Glutamatergic neuron (in vitro differentiated cells): ENCODE measurements around the gene NCLN. TPM values are rescaled to one million over a fixed set of nuclear protein-coding genes. Genes with fewer than 3 reads are reported as not detected.
"Not testable (repeated sequence)": the region's sequence is repeated elsewhere in the genome, so short reads cannot be mapped to it uniquely, and the experiment has no call there.

Source experiments
- DNase-seq: peaks from one replicate; pipeline ENCODE4 v3.0.0; 2022
- H3K27ac Mint-ChIP-seq: one replicate; pipeline ENCODE4 v1.8.0; 2020; ENCODE audit warnings: mild to moderate bottlenecking, mixed read lengths, inconsistent platforms; ENCODE audit not compliant: unreplicated experiment
- H3K27me3 Mint-ChIP-seq: one replicate; pipeline ENCODE4 v1.8.0; 2020; ENCODE audit warnings: mild to moderate bottlenecking, moderate library complexity, mixed read lengths, inconsistent platforms; ENCODE audit not compliant: unreplicated experiment
- H3K36me3 Mint-ChIP-seq: one replicate; pipeline ENCODE4 v1.8.0; 2020; ENCODE audit warnings: mild to moderate bottlenecking, mixed read lengths, inconsistent platforms; ENCODE audit not compliant: unreplicated experiment
- H3K4me1 Mint-ChIP-seq: one replicate; pipeline ENCODE4 v1.8.0; 2020; ENCODE audit warnings: mild to moderate bottlenecking, low read depth, mixed read lengths, inconsistent platforms; ENCODE audit not compliant: unreplicated experiment
- H3K4me3 Mint-ChIP-seq: one replicate; pipeline ENCODE4 v1.8.0; 2020; ENCODE audit warnings: mild to moderate bottlenecking, mixed read lengths, inconsistent platforms; ENCODE audit not compliant: unreplicated experiment
- H3K9me3 Mint-ChIP-seq: one replicate; pipeline ENCODE4 v1.8.0; 2020; ENCODE audit warnings: mild to moderate bottlenecking, moderate library complexity, mixed read lengths, inconsistent platforms; ENCODE audit not compliant: unreplicated experiment
- total RNA-seq: library from RNA; stranded (reverse); fragmentation: NEBNext Ultra II Directional; extraction: Animal tissue kit (Norgen Biotek cat#: 25700); gene quantifications from one replicate; pipeline ENCODE4 v1.2.1, GENCODE V29; 2021; ENCODE audit not compliant: unreplicated experiment
- TF ChIP-seq, protein P1 (sequence below): fragments of 200-600 bp; sonication (generic); IDR thresholded peaks from one replicate; pipeline ENCODE4 v1.5.0; 2021; ENCODE audit not compliant: partially characterized antibody, unreplicated experiment

The NCLN gene
- total RNA-seq, 1 donor from 2014 or later, result 54.4 TPM

DNA sequence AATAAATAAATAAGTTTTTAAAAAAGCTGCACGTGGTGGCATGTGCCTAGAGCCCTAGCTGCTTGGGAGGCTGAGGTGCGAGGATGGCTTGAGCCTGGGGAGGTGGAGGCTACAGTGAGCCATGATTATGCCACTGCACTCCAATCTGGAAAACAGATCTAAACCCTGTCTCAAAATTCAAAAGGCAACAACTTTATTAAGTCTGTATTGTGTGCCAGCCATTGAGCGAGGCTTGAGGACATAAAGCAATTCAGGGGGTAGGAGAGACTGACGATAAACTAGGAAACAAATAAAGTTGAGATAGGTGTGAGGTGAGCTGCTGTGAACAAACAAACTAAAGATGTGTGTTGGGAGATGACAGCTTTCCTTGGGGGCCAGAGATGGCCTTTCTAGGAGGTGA is 47.4 kb downstream of the NCLN start:
- no peak overlapping the region for H3K27ac Mint-ChIP-seq
- no peak overlapping the region for H3K4me3 Mint-ChIP-seq
- H3K9me3 Mint-ChIP-seq, result peaks cover 4% of the 10 kb centered on the region
- H3K36me3 Mint-ChIP-seq, result no peaks in the 10 kb centered on the region
- H3K4me1 Mint-ChIP-seq, result peaks cover 4% of the 10 kb centered on the region
- TF ChIP-seq, protein P1, sequence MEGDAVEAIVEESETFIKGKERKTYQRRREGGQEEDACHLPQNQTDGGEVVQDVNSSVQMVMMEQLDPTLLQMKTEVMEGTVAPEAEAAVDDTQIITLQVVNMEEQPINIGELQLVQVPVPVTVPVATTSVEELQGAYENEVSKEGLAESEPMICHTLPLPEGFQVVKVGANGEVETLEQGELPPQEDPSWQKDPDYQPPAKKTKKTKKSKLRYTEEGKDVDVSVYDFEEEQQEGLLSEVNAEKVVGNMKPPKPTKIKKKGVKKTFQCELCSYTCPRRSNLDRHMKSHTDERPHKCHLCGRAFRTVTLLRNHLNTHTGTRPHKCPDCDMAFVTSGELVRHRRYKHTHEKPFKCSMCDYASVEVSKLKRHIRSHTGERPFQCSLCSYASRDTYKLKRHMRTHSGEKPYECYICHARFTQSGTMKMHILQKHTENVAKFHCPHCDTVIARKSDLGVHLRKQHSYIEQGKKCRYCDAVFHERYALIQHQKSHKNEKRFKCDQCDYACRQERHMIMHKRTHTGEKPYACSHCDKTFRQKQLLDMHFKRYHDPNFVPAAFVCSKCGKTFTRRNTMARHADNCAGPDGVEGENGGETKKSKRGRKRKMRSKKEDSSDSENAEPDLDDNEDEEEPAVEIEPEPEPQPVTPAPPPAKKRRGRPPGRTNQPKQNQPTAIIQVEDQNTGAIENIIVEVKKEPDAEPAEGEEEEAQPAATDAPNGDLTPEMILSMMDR, result no peak
- no peak for DNase-seq
- H3K27me3 Mint-ChIP-seq, result peaks cover 10% of the 10 kb centered on the region

DNA sequence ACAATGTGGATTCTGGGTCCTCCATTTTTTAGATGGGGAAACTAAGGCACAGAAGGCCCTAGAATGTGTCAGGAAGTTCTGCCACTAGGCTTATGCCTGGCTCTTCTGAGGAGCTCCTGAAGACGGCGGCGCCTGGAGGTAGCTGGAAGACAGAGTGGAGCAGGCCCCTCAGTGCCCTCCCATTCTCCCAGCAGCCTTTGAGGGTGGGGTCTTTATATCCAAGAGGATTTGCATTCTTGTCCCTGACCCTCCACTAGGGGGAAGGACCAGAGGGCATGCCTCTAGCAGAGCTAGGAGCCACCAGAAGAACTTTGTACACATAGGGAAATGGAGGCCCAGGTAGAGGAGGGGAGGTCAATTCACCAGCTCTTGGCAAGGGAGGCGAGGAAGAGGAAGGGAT is 48.1 kb downstream of the NCLN start:
- Mint-ChIP-seq H3K4me1 (peaks cover 4% of the 10 kb centered on the region), H3K27ac (no peak overlapping the region), H3K27me3 (peaks cover 10% of the 10 kb centered on the region), H3K4me3 (no peak overlapping the region), H3K36me3 (no peaks in the 10 kb centered on the region), H3K9me3 (peaks cover 4% of the 10 kb centered on the region)
- DNase-seq, result no peak
- TF ChIP-seq, protein P1, result no peak

DNA sequence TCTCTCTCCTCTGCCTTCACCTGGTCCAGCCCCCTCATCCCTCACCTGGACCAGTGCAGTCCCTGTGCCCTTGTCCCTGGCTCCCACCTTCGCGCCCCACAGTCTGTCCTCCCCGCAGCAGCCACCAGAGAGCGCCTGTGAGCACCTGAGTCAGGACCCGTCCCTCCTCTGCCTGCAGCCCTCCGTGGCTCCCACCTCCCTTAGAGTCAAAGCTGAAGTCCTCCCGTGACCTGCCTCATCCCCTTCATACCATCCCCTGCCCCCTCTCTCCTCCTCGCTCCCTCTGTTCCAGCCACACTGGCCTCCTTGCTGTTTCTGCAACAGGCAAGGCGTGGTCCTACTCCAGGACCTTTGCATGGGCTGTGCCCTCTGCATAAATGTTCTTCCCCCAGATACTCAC is 49.1 kb downstream of the NCLN start:
- H3K27me3 Mint-ChIP-seq, result peaks cover 8% of the 10 kb centered on the region
- DNase-seq, result no peak
- H3K36me3 Mint-ChIP-seq, result no peaks in the 10 kb centered on the region
- H3K4me1 Mint-ChIP-seq, result peaks cover 4% of the 10 kb centered on the region
- peaks cover 4% of the 10 kb centered on the region for H3K9me3 Mint-ChIP-seq
- H3K27ac Mint-ChIP-seq, result no peak overlapping the region
- H3K4me3 Mint-ChIP-seq, result no peak overlapping the region
- TF ChIP-seq, protein P1, result no peak

DNA sequence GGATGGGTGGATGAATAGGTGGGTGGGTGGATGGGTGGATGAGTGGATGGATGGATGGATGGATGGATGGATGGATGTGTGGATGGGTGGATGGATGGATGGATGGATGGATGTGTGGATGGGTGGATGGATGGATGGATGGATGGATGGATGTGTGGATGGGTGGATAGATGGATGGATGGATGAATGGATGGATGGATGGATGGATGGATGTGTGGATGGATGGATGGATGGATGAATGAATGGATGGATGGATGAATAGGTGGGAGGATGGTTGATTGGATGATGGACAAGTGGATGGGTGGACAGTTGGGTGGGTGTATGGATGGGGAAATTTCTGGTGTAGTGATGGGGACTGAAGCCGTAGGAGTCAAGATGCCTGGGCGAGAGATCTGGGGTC is 49.9 kb downstream of the NCLN start:
- H3K27ac Mint-ChIP-seq, H3K36me3 Mint-ChIP-seq, DNase-seq, H3K27me3 Mint-ChIP-seq, H3K9me3 Mint-ChIP-seq, H3K4me1 Mint-ChIP-seq, H3K4me3 Mint-ChIP-seq: not testable (repeated sequence)

DNA sequence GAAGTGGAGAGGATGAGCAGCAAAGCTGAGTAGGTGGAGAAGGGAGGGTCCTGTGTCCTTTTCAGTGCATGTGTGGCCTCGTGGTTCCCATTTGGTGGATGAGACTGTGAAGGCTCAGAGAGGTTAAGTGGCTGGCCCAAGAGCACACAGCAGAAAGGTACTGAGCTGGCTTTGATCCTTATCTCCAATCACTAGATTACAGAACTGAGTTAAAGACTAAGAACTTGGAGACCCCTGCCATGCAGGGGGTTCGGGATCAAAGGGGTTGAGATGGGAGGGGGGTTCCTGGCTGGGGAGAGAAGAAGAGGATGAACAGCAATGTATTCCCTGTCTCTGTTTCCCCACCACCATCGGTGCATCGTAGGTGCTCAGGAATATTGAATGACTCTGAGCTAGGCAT is 50.5 kb downstream of the NCLN start:
- Mint-ChIP-seq H3K4me1 (peaks cover 4% of the 10 kb centered on the region), H3K36me3 (no peaks in the 10 kb centered on the region), H3K27ac (no peak overlapping the region), H3K27me3 (peaks cover 8% of the 10 kb centered on the region), H3K9me3 (peaks cover 4% of the 10 kb centered on the region), H3K4me3 (no peak overlapping the region)
- TF ChIP-seq, protein P1, result no peak
- DNase-seq, result no peak
